CD8-positive, alpha-beta memory T cell (primary cell): ENCODE results near the gene COQ9. TPM values are rescaled to one million over a fixed set of nuclear protein-coding genes. Genes with fewer than 3 reads are reported as not detected.
A peak's percentile ranks its signal among the peaks of the same experiment; 100 is the strongest.

Source experiments
- CTCF ChIA-PET: fragments of 350-600 bp; sonication (Branson Sonifier 250); formaldehyde crosslinking; loops from one replicate; lab custom pipeline; 2021; ENCODE audit warnings: antibody characterized with exemption; lab: Charles Lee
- POLR2A ChIA-PET: fragments of 350-600 bp; sonication (Branson Sonifier 250); formaldehyde crosslinking; loops from one replicate; lab custom pipeline; 2021; ENCODE audit warnings: antibody characterized with exemption; lab: Charles Lee
- DNase-seq, 5 donors: peaks; one replicate each; pipeline versions ENCODE4 v3.0.0 to v3.0.0-alpha.2; 2020 to 2022; ENCODE audit warnings: mixed read lengths in 1 of 5
- H3K27ac ChIP-seq: one replicate; pipeline ENCODE4 v1.7.0; 2013; ENCODE audit warnings: low read depth, mild to moderate bottlenecking, low read length, moderate library complexity
- H3K27me3 ChIP-seq: 2 replicates; pipeline ENCODE4 v1.7.0; 2013; ENCODE audit warnings: low read length, mild to moderate bottlenecking; ENCODE audit not compliant: insufficient read depth, poor library complexity, severe bottlenecking
- H3K36me3 ChIP-seq: 2 replicates; pipeline ENCODE4 v1.7.0; 2013; ENCODE audit warnings: mild to moderate bottlenecking, low read length, moderate library complexity; ENCODE audit not compliant: insufficient read depth
- H3K4me1 ChIP-seq: 2 replicates; pipeline ENCODE4 v1.7.0; 2013; ENCODE audit warnings: mild to moderate bottlenecking, low read length, moderate library complexity; ENCODE audit not compliant: insufficient read depth
- H3K4me3 ChIP-seq: 2 replicates; pipeline ENCODE4 v1.7.0; 2013; ENCODE audit warnings: mild to moderate bottlenecking, low read length
- H3K9me3 ChIP-seq: 2 replicates; pipeline ENCODE4 v1.7.0; 2013; ENCODE audit warnings: mild to moderate bottlenecking, low read length
- H3K27ac Mint-ChIP-seq, 8 donors: one replicate each; pipeline ENCODE4 v1.8.0; 2020 to 2021; ENCODE audit warnings: mixed read lengths in 8 of 8, mild to moderate bottlenecking in 6 of 8, inconsistent platforms in 3 of 8, moderate library complexity in 3 of 8
- H3K27me3 Mint-ChIP-seq, 2 donors: one replicate each; pipeline ENCODE4 v1.8.0; 2020 to 2021; ENCODE audit warnings: mixed read lengths in 2 of 2, mild to moderate bottlenecking in 1 of 2, moderate library complexity in 1 of 2
- H3K36me3 Mint-ChIP-seq, 3 donors: one replicate each; pipeline ENCODE4 v1.8.0; 2020 to 2021; ENCODE audit warnings: mixed read lengths in 3 of 3, inconsistent platforms in 1 of 3, mild to moderate bottlenecking in 1 of 3
- H3K4me1 Mint-ChIP-seq, 3 donors: one replicate each; pipeline ENCODE4 v1.8.0; 2020 to 2021; ENCODE audit warnings: mixed read lengths in 3 of 3, inconsistent platforms in 1 of 3, mild to moderate bottlenecking in 1 of 3
- H3K4me3 Mint-ChIP-seq, 7 donors: one replicate each; pipeline ENCODE4 v1.8.0; 2020 to 2021; ENCODE audit warnings: mixed read lengths in 7 of 7, mild to moderate bottlenecking in 6 of 7, moderate library complexity in 4 of 7, inconsistent platforms in 2 of 7
- H3K9me3 Mint-ChIP-seq, 5 donors: one replicate each; pipeline ENCODE4 v1.8.0; 2020 to 2022; ENCODE audit warnings: mixed read lengths in 5 of 5, mild to moderate bottlenecking in 3 of 5, moderate library complexity in 2 of 5, inconsistent platforms in 1 of 5
- polyA plus RNA-seq: library from polyadenylated mRNA; unstranded; fragments of 300-500 nt; fragmentation: Illumina TruSeq; gene quantifications from one replicate; pipeline ENCODE4 v1.2.3, GENCODE V29; 2021
- total RNA-seq, 2 experiments: library from RNA; stranded (reverse); gene quantifications; one replicate each; pipeline ENCODE4 v1.2.3, GENCODE V29; 2021

Gene COQ9
- total and polyA plus RNA-seq, 3 experiments from 2014 or later: 28.4 to 51.9 (median 50.5) TPM

DNA sequence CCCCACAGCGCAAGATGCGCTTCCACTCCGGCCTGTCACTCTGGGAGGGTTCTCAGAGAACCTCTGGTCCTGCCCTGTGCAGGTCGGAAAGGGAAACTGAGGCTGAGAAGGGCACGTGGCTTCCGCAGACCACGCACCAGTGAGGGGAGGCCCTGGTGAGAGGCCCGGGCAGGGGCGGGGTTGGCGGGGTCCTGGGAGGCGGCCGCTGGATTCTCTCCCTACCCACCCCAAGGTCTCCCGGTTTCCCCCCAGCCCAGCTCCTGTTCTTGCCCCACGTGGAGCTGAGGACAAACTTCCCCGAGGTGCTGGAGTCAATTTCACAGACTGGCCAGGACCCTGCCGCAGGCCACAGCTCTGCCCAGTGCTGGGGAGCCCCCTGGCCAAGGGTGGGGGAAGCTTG, 31.2 kb upstream of the COQ9 start:
- peak overlapping the region in 1 of 8 donors; percentile 8 for H3K27ac Mint-ChIP-seq
- H3K27ac ChIP-seq: no peak overlapping the region
- ChIA-PET POLR2A (interaction anchor here (1.3 to 1.5 kb wide), 2 partner anchors 31 to 47 kb away, joined by 3 to 4 read pairs; partner anchors contain the start of genes CIAPIN1, COQ9 and POLR2C), CTCF (interaction anchor here (0.9 to 5.1 kb wide), 10 partner anchors 11 to 332 kb away, joined by 3 to 127 read pairs (median 14); partner anchors contain the start of genes CCL17, CIAPIN1 and COQ9)
- peaks cover 14 to 28% (median 18%) of the 10 kb centered on the region in 3 donors for H3K4me1 Mint-ChIP-seq
- H3K9me3 Mint-ChIP-seq: no peaks in the 10 kb centered on the region
- no peaks in the 10 kb centered on the region for H3K36me3 Mint-ChIP-seq
- DNase-seq: no peak
- peaks cover 20% of the 10 kb centered on the region for H3K4me1 ChIP-seq
- H3K9me3 ChIP-seq: no peaks in the 10 kb centered on the region
- no peak overlapping the region for H3K4me3 Mint-ChIP-seq
- no peak overlapping the region for H3K4me3 ChIP-seq
- H3K27me3 ChIP-seq: no peaks in the 10 kb centered on the region
- H3K27me3 Mint-ChIP-seq: peaks cover under 1 to 2% of the 10 kb centered on the region in 2 donors
- no peaks in the 10 kb centered on the region for H3K36me3 ChIP-seq

DNA sequence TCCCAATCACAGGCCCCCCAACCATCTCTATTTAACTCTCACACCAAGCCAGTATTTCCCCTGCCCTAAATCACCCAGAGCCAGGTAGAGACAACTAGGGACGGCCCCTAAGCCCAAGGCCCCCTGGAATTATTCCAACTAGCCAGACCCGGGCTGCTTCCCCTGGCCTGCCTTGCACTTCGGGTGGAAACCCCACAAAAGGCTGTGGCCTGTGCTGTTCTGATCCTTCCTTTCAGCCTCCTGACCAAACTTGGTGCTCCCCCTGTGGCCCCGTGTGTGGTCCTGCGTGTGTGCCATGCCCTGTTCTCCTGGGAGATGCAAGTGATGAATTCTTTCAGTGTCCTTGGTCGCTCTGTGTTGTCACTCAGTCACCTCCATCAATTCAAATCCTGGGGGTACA, 27.8 kb upstream of the COQ9 start:
- H3K36me3 ChIP-seq: no peaks in the 10 kb centered on the region
- no peak overlapping the region for H3K4me3 ChIP-seq
- Mint-ChIP-seq H3K27ac (peak overlapping the region in 2 of 8 donors; percentile 33 to 78), H3K4me3 (no peak overlapping the region), H3K36me3 (no peaks in the 10 kb centered on the region), H3K4me1 (peaks cover 14 to 28% (median 18%) of the 10 kb centered on the region in 3 donors), H3K9me3 (no peaks in the 10 kb centered on the region), H3K27me3 (peaks cover 0 to 2% of the 10 kb centered on the region in 2 donors)
- DNase-seq: no peak
- no peak overlapping the region for H3K27ac ChIP-seq
- CTCF ChIA-PET: interaction anchor here (0.8 to 5.1 kb wide), 19 partner anchors 10 to 174 kb away, joined by 3 to 127 read pairs (median 5); partner anchors contain the start of genes ARL2BP, CIAPIN1, COQ9 and DOK4
- H3K4me1 ChIP-seq: peaks cover 20% of the 10 kb centered on the region
- no peaks in the 10 kb centered on the region for H3K9me3 ChIP-seq
- no peaks in the 10 kb centered on the region for H3K27me3 ChIP-seq
- POLR2A ChIA-PET: interaction anchor here (1.6 kb wide), 1 partner anchor 119 kb away, joined by 4 read pairs; no protein-coding TSS in a partner anchor

DNA sequence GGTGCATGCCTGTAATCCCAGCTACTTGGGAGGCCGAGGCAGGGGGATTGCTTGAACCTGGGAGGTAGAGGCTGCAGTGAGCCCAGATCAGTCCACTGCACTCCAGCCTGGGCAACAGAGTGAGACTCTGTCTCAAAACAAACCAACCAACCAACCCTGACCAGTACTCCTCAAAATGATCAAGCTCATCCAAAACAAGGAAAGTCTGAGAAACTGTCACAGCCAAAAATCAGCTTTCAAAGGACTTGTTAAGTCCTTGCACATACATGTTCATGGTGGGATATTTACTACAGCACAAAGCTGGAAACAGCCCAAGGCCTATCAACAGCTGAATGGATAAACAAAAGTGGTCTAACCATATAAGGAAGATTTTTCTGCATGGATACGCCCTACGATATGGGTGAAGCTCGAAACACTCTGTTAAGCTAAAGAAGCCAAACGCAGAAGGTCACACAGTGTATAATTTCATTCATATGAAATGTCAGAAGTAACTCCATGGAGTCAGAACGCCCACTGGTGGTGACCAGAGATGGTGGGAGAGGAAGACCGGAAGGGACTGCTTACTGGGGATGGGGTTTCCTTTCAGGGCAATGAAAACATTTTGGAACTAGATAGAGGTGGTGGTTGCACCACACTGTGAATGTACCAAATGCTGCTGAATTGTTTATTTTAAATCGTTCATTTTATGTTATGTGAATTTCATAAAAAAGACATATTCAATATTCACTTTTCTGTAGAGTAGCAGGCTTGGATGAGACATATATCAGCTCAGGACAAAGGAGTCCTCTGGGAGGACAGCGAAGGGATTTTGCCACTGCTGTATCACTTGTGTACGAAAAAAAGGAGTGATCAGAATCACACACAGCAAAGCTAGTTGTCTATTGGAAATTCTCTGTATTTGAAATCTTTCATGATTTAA, 25.0 kb upstream of the COQ9 start:
- Mint-ChIP-seq H3K4me3 (no peak overlapping the region), H3K9me3 (no peaks in the 10 kb centered on the region), H3K27me3 (no peaks in the 10 kb centered on the region), H3K27ac (no peak overlapping the region), H3K36me3 (peaks cover 0 to 9% (median under 1%) of the 10 kb centered on the region in 3 donors), H3K4me1 (peaks cover 7 to 19% (median 10%) of the 10 kb centered on the region in 3 donors)
- Histone ChIP-seq H3K4me1 (peaks cover 13% of the 10 kb centered on the region), H3K36me3 (no peaks in the 10 kb centered on the region), H3K9me3 (no peaks in the 10 kb centered on the region), H3K4me3 (no peak overlapping the region), H3K27ac (no peak overlapping the region), H3K27me3 (no peaks in the 10 kb centered on the region)
- ChIA-PET CTCF (interaction anchor here (0.6 to 3.7 kb wide), 3 partner anchors 98 to 122 kb away, joined by 3 to 13 read pairs (median 11); no protein-coding TSS in a partner anchor), POLR2A (interaction anchor here (0.7 kb wide), 1 partner anchor 13 kb away, joined by 4 read pairs; no protein-coding TSS in a partner anchor)
- no peak for DNase-seq

DNA sequence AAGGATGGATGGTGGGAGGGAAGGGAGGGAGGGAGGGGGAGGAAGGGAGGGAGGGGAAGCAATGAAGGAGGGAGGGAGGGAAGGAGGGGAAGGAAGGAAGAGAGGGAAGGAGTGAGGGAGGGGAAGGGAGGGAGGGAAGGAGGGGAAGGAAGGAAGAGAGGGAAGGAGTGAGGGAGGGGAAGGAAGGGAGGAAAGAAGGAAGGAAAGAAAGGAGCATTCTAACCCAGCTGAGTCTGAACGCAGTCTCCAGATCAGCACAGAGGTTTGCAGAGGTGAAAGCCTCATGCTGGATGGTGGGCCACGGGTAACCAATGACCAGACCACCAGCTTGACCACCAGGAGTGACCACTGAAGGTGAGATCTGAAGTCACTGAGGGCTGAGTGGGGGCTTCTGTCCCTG, 24.1 kb upstream of the COQ9 start:
- H3K9me3 ChIP-seq: no peaks in the 10 kb centered on the region
- H3K27me3 ChIP-seq: no peaks in the 10 kb centered on the region
- peaks cover 11% of the 10 kb centered on the region for H3K4me1 ChIP-seq
- peaks cover 6 to 14% (median 7%) of the 10 kb centered on the region in 3 donors for H3K4me1 Mint-ChIP-seq
- peaks cover 0 to 16% (median 7%) of the 10 kb centered on the region in 3 donors for H3K36me3 Mint-ChIP-seq
- H3K27me3 Mint-ChIP-seq: no peaks in the 10 kb centered on the region
- no peak overlapping the region for H3K4me3 ChIP-seq
- no peaks in the 10 kb centered on the region for H3K36me3 ChIP-seq
- no peaks in the 10 kb centered on the region for H3K9me3 Mint-ChIP-seq
- no peak overlapping the region for H3K27ac ChIP-seq
- no peak overlapping the region for H3K4me3 Mint-ChIP-seq
- no peak for DNase-seq
- no peak overlapping the region for H3K27ac Mint-ChIP-seq
- POLR2A ChIA-PET: no interaction called here
- CTCF ChIA-PET: interaction anchor here (1.4 to 3.7 kb wide), 4 partner anchors 15 to 123 kb away, joined by 3 to 13 read pairs (median 7); no protein-coding TSS in a partner anchor

DNA sequence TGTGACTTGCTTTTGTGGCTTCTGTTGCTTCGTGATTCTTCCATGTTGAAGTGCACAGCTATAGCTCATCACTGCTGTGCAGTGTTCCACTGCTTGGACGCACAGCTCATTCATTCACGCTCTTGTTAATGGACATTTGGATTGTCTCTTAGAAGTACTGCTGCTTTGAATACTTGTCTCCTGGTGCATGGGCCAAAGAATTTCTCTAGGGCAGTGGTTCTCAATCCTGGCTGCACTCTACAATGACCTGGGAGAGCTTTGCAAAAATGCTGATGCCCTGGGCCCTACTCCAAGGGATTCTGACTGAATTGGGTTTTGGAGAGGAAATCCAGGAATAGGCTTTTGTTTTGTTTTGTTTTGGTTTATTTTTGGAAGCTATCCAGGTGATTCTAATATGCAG, 22.7 kb upstream of the COQ9 start:
- peak overlapping the region in 1 of 8 donors; percentile 10 for H3K27ac Mint-ChIP-seq
- ChIA-PET CTCF (interaction anchor here (1.4 to 2.5 kb wide), 3 partner anchors 13 to 121 kb away, joined by 3 to 8 read pairs (median 3); no protein-coding TSS in a partner anchor), POLR2A (no interaction called here)
- no peaks in the 10 kb centered on the region for H3K9me3 Mint-ChIP-seq
- no peaks in the 10 kb centered on the region for H3K27me3 ChIP-seq
- H3K9me3 ChIP-seq: no peaks in the 10 kb centered on the region
- H3K27ac ChIP-seq: no peak overlapping the region
- no peak overlapping the region for H3K4me3 Mint-ChIP-seq
- peaks cover 0 to 30% (median 16%) of the 10 kb centered on the region in 3 donors for H3K36me3 Mint-ChIP-seq
- no peak overlapping the region for H3K4me3 ChIP-seq
- no peak for DNase-seq
- H3K36me3 ChIP-seq: peaks cover 5% of the 10 kb centered on the region
- H3K27me3 Mint-ChIP-seq: no peaks in the 10 kb centered on the region
- peaks cover 0 to 2% (median 1%) of the 10 kb centered on the region in 3 donors for H3K4me1 Mint-ChIP-seq
- no peaks in the 10 kb centered on the region for H3K4me1 ChIP-seq

DNA sequence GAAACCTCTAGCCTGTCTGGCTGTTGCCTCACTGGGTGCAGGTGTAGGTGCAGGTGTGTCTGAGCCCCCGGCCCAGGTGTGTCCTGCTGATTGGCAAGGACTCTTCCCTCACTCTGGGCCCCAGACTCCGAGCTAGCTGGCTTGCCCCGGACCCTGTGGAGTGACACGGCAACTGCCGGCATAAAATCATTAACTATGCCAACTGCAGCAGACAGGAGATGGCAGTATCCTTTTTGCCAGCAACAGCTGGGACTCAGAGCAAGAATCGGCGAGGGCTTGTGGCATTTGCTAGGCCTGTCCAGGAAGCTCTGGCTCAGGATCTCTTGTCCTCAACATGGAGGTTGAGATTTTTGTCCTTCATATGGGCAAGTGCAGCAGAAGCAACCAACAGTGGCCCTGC, 20.9 kb upstream of the COQ9 start:
- no peaks in the 10 kb centered on the region for H3K27me3 ChIP-seq
- ChIA-PET CTCF (interaction anchor here (1.8 to 2.5 kb wide), 2 partner anchors 9 to 16 kb away, joined by 4 to 8 read pairs; no protein-coding TSS in a partner anchor), POLR2A (no interaction called here)
- Mint-ChIP-seq H3K27ac (no peak overlapping the region), H3K27me3 (peaks cover 0 to 1% of the 10 kb centered on the region in 2 donors), H3K9me3 (no peaks in the 10 kb centered on the region), H3K36me3 (peaks cover 11 to 48% (median 22%) of the 10 kb centered on the region in 3 donors), H3K4me1 (no peaks in the 10 kb centered on the region), H3K4me3 (no peak overlapping the region)
- DNase-seq: no peak
- H3K36me3 ChIP-seq: peaks cover 16% of the 10 kb centered on the region
- no peak overlapping the region for H3K4me3 ChIP-seq
- H3K9me3 ChIP-seq: no peaks in the 10 kb centered on the region
- H3K4me1 ChIP-seq: no peaks in the 10 kb centered on the region
- H3K27ac ChIP-seq: no peak overlapping the region

DNA sequence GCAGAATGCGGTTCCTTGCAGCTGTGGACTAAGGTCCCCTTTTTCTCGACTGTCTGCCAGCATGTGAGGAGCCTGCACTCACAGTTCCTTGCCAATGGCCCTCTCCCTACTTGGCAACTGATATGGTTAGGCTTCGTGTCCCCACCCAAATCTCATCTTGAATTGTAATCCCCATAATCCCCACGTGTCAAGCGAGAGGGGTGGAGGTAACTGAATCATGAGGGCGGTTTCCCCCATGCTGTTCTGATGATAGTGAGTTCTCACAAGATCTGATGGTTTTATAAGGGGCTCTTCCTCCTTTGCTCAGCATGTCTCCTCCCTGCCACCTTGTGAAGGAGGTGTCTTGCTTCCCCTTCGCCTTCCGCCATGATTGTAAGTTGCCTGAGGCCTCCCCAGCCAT, 20.0 kb upstream of the COQ9 start:
- Mint-ChIP-seq H3K27ac (peak overlapping the region in 2 of 8 donors; percentile 19 to 58), H3K9me3 (no peaks in the 10 kb centered on the region), H3K4me3 (no peak overlapping the region), H3K27me3 (peaks cover 0 to 1% of the 10 kb centered on the region in 2 donors), H3K4me1 (no peaks in the 10 kb centered on the region), H3K36me3 (peaks cover 11 to 56% (median 22%) of the 10 kb centered on the region in 3 donors)
- POLR2A ChIA-PET: no interaction called here
- no peak for DNase-seq
- H3K27me3 ChIP-seq: no peaks in the 10 kb centered on the region
- H3K36me3 ChIP-seq: peaks cover 16% of the 10 kb centered on the region
- no peak overlapping the region for H3K27ac ChIP-seq
- no peak overlapping the region for H3K4me3 ChIP-seq
- H3K9me3 ChIP-seq: no peaks in the 10 kb centered on the region
- CTCF ChIA-PET: interaction anchor here (1.8 kb wide), 1 partner anchor 10 kb away, joined by 4 read pairs; no protein-coding TSS in a partner anchor
- peaks cover 2% of the 10 kb centered on the region for H3K4me1 ChIP-seq
